ENCODE results near the gene SLC6A18.

Gene SLC6A18

GRCh38 chr5:1254196-1254595, 29.0 kb downstream of the SLC6A18 start:
- no peak overlapping the region for H3K4me3 ChIP-seq (ENCODE audit: low read length)
- no peaks in the 10 kb centered on the region for H3K4me1 ChIP-seq (ENCODE audit: control insufficient read depth, low read length)
- no peak overlapping the region for H3K4me2 ChIP-seq (ENCODE audit: low read length)
- no peaks in the 10 kb centered on the region for H3K27me3 ChIP-seq (ENCODE audit: control insufficient read depth, low read length)
- H3K79me2 ChIP-seq (ENCODE audit: control insufficient read depth, low read length): no peaks in the 10 kb centered on the region
- no peak overlapping the region for H3K27ac ChIP-seq (ENCODE audit: low read depth, low read length)
- H3K9me3 ChIP-seq (ENCODE audit: control insufficient read depth, insufficient read depth, low read length): no peaks in the 10 kb centered on the region
- H3F3A ChIP-seq (ENCODE audit: control insufficient read depth, insufficient read depth): no peaks in the 10 kb centered on the region
- TF ChIP-seq CTCF (IDR thresholded peaks at IDR 0.05; ENCODE audit: low read depth, low read length, poor library complexity, severe bottlenecking) (no peak), EZH2phosphoT487 (IDR thresholded peaks at IDR 0.05; ENCODE audit: borderline replicate concordance, low read length) (no peak)
- no peaks in the 10 kb centered on the region for H3K9me2 ChIP-seq (replicated peaks; ENCODE audit: control insufficient read depth, low read length)
- H3K36me3 ChIP-seq (ENCODE audit: control insufficient read depth, low read length): no peaks in the 10 kb centered on the region; the same call in 1 of the 2 replicates
- H4K20me1 ChIP-seq (ENCODE audit: control insufficient read depth, insufficient read depth, low read depth, low read length): no peaks in the 10 kb centered on the region

- no peak for TF ChIP-seq CTCF (IDR thresholded peaks at IDR 0.05; ENCODE audit: low read depth, low read length, poor library complexity, severe bottlenecking)
- no peak for TF ChIP-seq EZH2phosphoT487 (IDR thresholded peaks at IDR 0.05; ENCODE audit: borderline replicate concordance, low read length)
- no peaks in the 10 kb centered on the region for H3K79me2 ChIP-seq (ENCODE audit: control insufficient read depth, low read length)
- peaks cover 2% of the 10 kb centered on the region; the same call in 1 of the 2 replicates for H3K36me3 ChIP-seq (ENCODE audit: control insufficient read depth, low read length)
- H3K27me3 ChIP-seq (ENCODE audit: control insufficient read depth, low read length): no peaks in the 10 kb centered on the region
- no peaks in the 10 kb centered on the region for H3K4me1 ChIP-seq (ENCODE audit: control insufficient read depth, low read length)
- H4K20me1 ChIP-seq (ENCODE audit: control insufficient read depth, insufficient read depth, low read depth, low read length): no peaks in the 10 kb centered on the region
- no peak overlapping the region for H3K4me3 ChIP-seq (ENCODE audit: low read length)
- no peaks in the 10 kb centered on the region for H3F3A ChIP-seq (ENCODE audit: control insufficient read depth, insufficient read depth)
- no peak overlapping the region for H3K27ac ChIP-seq (ENCODE audit: low read depth, low read length)
- H3K9me3 ChIP-seq (ENCODE audit: control insufficient read depth, insufficient read depth, low read length): no peaks in the 10 kb centered on the region
- H3K9me2 ChIP-seq (replicated peaks; ENCODE audit: control insufficient read depth, low read length): no peaks in the 10 kb centered on the region
- H3K4me2 ChIP-seq (ENCODE audit: low read length): no peak overlapping the region
Measured at GRCh38 chr5:1255081-1255561, 29.9 kb downstream of the SLC6A18 start.

GRCh38 chr5:1256776-1257175, 31.6 kb downstream of the SLC6A18 start:
- Histone ChIP-seq H3K9me3 (ENCODE audit: control insufficient read depth, insufficient read depth, low read length) (no peaks in the 10 kb centered on the region), H3K27me3 (ENCODE audit: control insufficient read depth, low read length) (no peaks in the 10 kb centered on the region)
- TF ChIP-seq CTCF (IDR thresholded peaks at IDR 0.05; ENCODE audit: low read depth, low read length, poor library complexity, severe bottlenecking) (no peak), EZH2phosphoT487 (IDR thresholded peaks at IDR 0.05; ENCODE audit: borderline replicate concordance, low read length) (no peak)

More at GRCh38 chr5:1256776-1257175, 31.6 kb downstream of the SLC6A18 start:
- Histone ChIP-seq H3K4me1 (ENCODE audit: control insufficient read depth, low read length) (no peaks in the 10 kb centered on the region), H3K36me3 (ENCODE audit: control insufficient read depth, low read length) (peaks cover 13% of the 10 kb centered on the region; the same call in 1 of the 2 replicates), H3F3A (ENCODE audit: control insufficient read depth, insufficient read depth) (no peaks in the 10 kb centered on the region), H3K79me2 (ENCODE audit: control insufficient read depth, low read length) (no peaks in the 10 kb centered on the region), H4K20me1 (ENCODE audit: control insufficient read depth, insufficient read depth, low read depth, low read length) (no peaks in the 10 kb centered on the region), H3K27ac (ENCODE audit: low read depth, low read length) (no peak overlapping the region), H3K4me3 (ENCODE audit: low read length) (no peak overlapping the region), H3K4me2 (ENCODE audit: low read length) (no peak overlapping the region), H3K9me2 (replicated peaks; ENCODE audit: control insufficient read depth, low read length) (no peaks in the 10 kb centered on the region)
